Anterior cingulate cortex (tissue), 58 donors: ENCODE measurements around the gene STOX2.
A peak's percentile ranks its signal among the peaks of the same experiment; 100 is the strongest.

Source experiments
- DNase-seq, 58 donors: peaks; one replicate each; lab custom pipeline; 2025; lab: John Stamatoyannopoulos, UW

STOX2 gene

GRCh38 chr4:183905081-183905592, at the start of gene STOX2:
TSS of gene STOX2 (plus strand) at chr4:183905307. CDS start at chr4:183906791, 1,484 bp downstream.
- peak; percentile 30 to 91 (median 81) for DNase-seq

GRCh38 chr4:183855323-183856190, 49.5 kb upstream of the STOX2 start:
- DNase-seq = no peak

GRCh38 chr4:183857040-183857439, 48.1 kb upstream of the STOX2 start:
- DNase-seq = no peak

- DNase-seq = peak in 1 of 58 donors; percentile 12
Measured at GRCh38 chr4:183858011-183858615, 47.0 kb upstream of the STOX2 start.

- peak in 3 of 58 donors; percentile 2 to 17 (median 16) for DNase-seq
Measured at GRCh38 chr4:183860119-183860518, 45.0 kb upstream of the STOX2 start.

- peak in 11 of 58 donors; percentile 2 to 62 (median 14) for DNase-seq
Measured at GRCh38 chr4:183860731-183861130, 44.4 kb upstream of the STOX2 start.

GRCh38 chr4:183861426-183861825, 43.7 kb upstream of the STOX2 start:
- DNase-seq = no peak

- no peak for DNase-seq
Measured at GRCh38 chr4:183863155-183863825, 41.8 kb upstream of the STOX2 start.

GRCh38 chr4:183867247-183867646, 37.9 kb upstream of the STOX2 start:
- DNase-seq = no peak

- no peak for DNase-seq
Measured at GRCh38 chr4:183870997-183871396, 34.1 kb upstream of the STOX2 start.

- DNase-seq = no peak
Measured at GRCh38 chr4:183871581-183871980, 33.5 kb upstream of the STOX2 start.

- DNase-seq = peak in 2 of 58 donors; percentile 6 to 23
Measured at GRCh38 chr4:183872531-183872930, 32.6 kb upstream of the STOX2 start.

GRCh38 chr4:183873409-183874185, 31.5 kb upstream of the STOX2 start:
- peak in 5 of 58 donors; percentile 5 to 47 (median 11) for DNase-seq

- no peak for DNase-seq
Measured at GRCh38 chr4:183875251-183875825, 29.8 kb upstream of the STOX2 start.

- DNase-seq = peak in 40 of 58 donors; percentile 1 to 88 (median 34)
Measured at GRCh38 chr4:183876268-183876934, 28.7 kb upstream of the STOX2 start.

GRCh38 chr4:183878251-183878970, 26.7 kb upstream of the STOX2 start:
- no peak for DNase-seq

- no peak for DNase-seq
Measured at GRCh38 chr4:183885205-183885720, 19.8 kb upstream of the STOX2 start.

GRCh38 chr4:183887351-183887750, 17.8 kb upstream of the STOX2 start:
- DNase-seq = no peak
